ENCODE results near the gene S100A13. TPM values are rescaled to one million over a fixed set of nuclear protein-coding genes. Genes with fewer than 3 reads are reported as not detected.
"Not testable (repeated sequence)": the region's sequence is repeated elsewhere in the genome, so short reads cannot be mapped to it uniquely, and the experiment has no call there.

S100A13 gene
- total RNA-seq, 1 experiment from 2014 or later: 210 TPM

DNA sequence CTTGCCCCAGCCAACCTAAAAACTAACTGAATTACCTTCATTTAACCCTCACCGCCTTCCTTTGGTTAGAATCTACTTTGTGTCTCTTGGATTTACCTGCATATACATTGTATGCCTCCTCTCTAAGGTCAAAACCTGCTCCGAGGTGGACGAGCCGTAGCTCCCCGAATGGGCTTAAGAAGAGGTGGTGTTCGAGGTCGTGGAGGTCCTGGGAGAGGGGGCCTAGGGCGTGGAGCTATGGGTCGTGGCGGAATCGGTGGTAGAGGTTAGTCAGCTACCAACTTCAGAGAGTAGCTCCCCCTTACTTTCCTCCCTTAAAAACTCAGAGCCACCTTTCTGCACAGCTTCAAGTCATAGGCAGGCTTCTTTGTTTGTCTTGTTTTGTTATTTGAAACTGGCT lies 15.8 kb upstream of the S100A13 start:
- H3K27me3 Mint-ChIP-seq (ENCODE audit: insufficient read depth, unreplicated experiment): no peaks in the 10 kb centered on the region
- CTCF ChIA-PET: interaction anchor here (0.6 to 2.7 kb wide), 6 partner anchors 10 to 132 kb away, joined by 3 to 14 read pairs (median 6); no protein-coding TSS in a partner anchor
- intact Hi-C loops (cut with micrococcal nuclease): no loop called here
- no peaks in the 10 kb centered on the region for H3K9me3 Mint-ChIP-seq (ENCODE audit: unreplicated experiment)
- no peak for DNase-seq (ENCODE audit: unreplicated experiment)
- peaks cover 21% of the 10 kb centered on the region for H3K4me1 Mint-ChIP-seq (ENCODE audit: insufficient read depth, unreplicated experiment)
- no peak overlapping the region for H3K27ac Mint-ChIP-seq (ENCODE audit: low read depth, unreplicated experiment)
- H3K4me3 Mint-ChIP-seq (ENCODE audit: unreplicated experiment): no peak overlapping the region
- BruUV-seq (replicated peaks): no TSS peak
- TF ChIP-seq, protein P1, sequence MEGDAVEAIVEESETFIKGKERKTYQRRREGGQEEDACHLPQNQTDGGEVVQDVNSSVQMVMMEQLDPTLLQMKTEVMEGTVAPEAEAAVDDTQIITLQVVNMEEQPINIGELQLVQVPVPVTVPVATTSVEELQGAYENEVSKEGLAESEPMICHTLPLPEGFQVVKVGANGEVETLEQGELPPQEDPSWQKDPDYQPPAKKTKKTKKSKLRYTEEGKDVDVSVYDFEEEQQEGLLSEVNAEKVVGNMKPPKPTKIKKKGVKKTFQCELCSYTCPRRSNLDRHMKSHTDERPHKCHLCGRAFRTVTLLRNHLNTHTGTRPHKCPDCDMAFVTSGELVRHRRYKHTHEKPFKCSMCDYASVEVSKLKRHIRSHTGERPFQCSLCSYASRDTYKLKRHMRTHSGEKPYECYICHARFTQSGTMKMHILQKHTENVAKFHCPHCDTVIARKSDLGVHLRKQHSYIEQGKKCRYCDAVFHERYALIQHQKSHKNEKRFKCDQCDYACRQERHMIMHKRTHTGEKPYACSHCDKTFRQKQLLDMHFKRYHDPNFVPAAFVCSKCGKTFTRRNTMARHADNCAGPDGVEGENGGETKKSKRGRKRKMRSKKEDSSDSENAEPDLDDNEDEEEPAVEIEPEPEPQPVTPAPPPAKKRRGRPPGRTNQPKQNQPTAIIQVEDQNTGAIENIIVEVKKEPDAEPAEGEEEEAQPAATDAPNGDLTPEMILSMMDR (IDR thresholded peaks at IDR 0.05; ENCODE audit: unreplicated experiment): no peak
- peaks cover 96% of the 10 kb centered on the region for H3K36me3 Mint-ChIP-seq (ENCODE audit: insufficient read depth, unreplicated experiment)
- POLR2A ChIA-PET: interaction anchor here (0.5 to 46.1 kb wide), 6 partner anchors 8 to 132 kb away, joined by 3 to 1272 read pairs (median 11); partner anchors contain the start of genes CHTOP, S100A1, S100A13 and S100A14

DNA sequence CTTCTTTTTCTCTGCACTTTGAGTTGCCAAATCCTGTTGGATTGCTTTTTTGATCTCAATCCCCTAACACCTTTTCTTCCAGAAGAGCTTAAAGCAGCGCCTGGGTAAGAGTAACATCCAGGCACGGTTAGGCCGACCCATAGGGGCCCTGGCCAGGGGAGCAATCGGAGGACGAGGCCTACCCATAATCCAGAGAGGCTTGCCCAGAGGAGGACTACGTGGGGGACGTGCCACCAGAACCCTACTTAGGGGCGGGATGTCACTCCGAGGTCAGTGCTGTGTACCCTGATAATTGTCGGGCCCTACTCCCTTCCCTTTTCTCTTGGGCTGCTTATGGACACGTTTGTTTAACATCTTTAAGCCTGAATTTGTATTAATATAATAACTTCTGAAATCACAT lies 14.9 kb upstream of the S100A13 start:
- DNase-seq (ENCODE audit: unreplicated experiment): no peak
- Mint-ChIP-seq H3K36me3 (ENCODE audit: insufficient read depth, unreplicated experiment) (peaks cover 100% of the 10 kb centered on the region), H3K27me3 (ENCODE audit: insufficient read depth, unreplicated experiment) (no peaks in the 10 kb centered on the region), H3K4me1 (ENCODE audit: insufficient read depth, unreplicated experiment) (peaks cover 28% of the 10 kb centered on the region), H3K9me3 (ENCODE audit: unreplicated experiment) (no peaks in the 10 kb centered on the region), H3K27ac (ENCODE audit: low read depth, unreplicated experiment) (peak overlapping the region; percentile 26), H3K4me3 (ENCODE audit: unreplicated experiment) (no peak overlapping the region)
- no TSS peak for BruUV-seq (replicated peaks)
- intact Hi-C loops (cut with micrococcal nuclease): no loop called here
- ChIA-PET CTCF (no interaction called here), POLR2A (interaction anchor here (0.5 to 46.1 kb wide), 6 partner anchors 8 to 93 kb away, joined by 3 to 1272 read pairs (median 38); partner anchors contain the start of genes CHTOP, S100A1, S100A13 and S100A14)
- TF ChIP-seq, protein P1 (IDR thresholded peaks at IDR 0.05; ENCODE audit: unreplicated experiment): no peak

DNA sequence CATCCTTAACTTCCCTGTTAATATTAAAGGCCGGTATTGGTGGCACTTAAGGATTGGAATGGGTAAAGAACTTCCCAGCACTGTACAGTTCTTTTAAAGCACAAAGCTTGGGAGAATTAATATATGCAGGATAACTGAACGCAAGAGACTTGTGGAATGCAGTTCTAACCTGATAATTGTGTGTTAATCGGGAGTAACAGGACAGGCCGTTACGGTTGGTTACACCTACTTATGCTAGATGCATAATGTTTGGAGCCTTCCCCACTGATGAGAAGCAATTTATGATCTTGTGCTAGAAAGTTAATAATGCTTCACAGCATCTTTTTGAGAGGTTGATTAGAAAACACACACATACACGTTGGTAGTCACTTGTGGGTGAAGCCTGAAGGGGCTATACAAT lies 13.6 kb upstream of the S100A13 start:
- Mint-ChIP-seq H3K4me1 (ENCODE audit: insufficient read depth, unreplicated experiment) (peaks cover 33% of the 10 kb centered on the region), H3K36me3 (ENCODE audit: insufficient read depth, unreplicated experiment) (peaks cover 100% of the 10 kb centered on the region), H3K27me3 (ENCODE audit: insufficient read depth, unreplicated experiment) (no peaks in the 10 kb centered on the region), H3K27ac (ENCODE audit: low read depth, unreplicated experiment) (peak overlapping the region; percentile 26), H3K9me3 (ENCODE audit: unreplicated experiment) (no peaks in the 10 kb centered on the region), H3K4me3 (ENCODE audit: unreplicated experiment) (no peak overlapping the region)
- intact Hi-C loops (cut with micrococcal nuclease): no loop called here
- CTCF ChIA-PET: interaction anchor here (0.6 to 4.6 kb wide), 4 partner anchors 12 to 1393 kb away, joined by 3 to 23 read pairs (median 4); no protein-coding TSS in a partner anchor
- POLR2A ChIA-PET: interaction anchor here (2.6 to 46.1 kb wide), 3 partner anchors 9 to 25 kb away, joined by 10 to 1272 read pairs (median 66); partner anchors contain the start of genes S100A1, S100A13, S100A14 and S100A16
- BruUV-seq (replicated peaks): no TSS peak
- DNase-seq (ENCODE audit: unreplicated experiment): no peak
- TF ChIP-seq, protein P1 (IDR thresholded peaks at IDR 0.05; ENCODE audit: unreplicated experiment): no peak

DNA sequence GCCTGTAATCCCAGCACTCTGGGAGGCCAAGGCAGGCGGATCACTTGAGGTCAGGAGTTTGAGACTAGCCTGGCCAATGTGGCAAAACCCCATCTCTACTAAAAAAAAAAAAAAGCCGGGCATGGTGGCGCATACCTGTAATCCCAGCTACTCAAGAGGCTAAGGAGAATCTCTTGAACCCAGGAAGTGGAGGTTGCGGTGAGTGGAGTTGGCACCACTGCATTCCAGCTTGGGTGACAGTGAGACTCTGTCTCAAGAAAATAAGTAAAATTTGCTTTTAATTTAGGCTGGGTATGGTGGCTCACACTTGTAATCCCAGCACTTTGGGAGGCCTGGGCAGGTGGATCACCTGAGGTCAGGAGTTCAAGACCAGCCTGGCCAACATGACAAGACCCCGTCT lies 12.9 kb upstream of the S100A13 start:
- H3K27me3 Mint-ChIP-seq (ENCODE audit: insufficient read depth, unreplicated experiment); BruUV-seq (replicated peaks); H3K4me3 Mint-ChIP-seq (ENCODE audit: unreplicated experiment); H3K9me3 Mint-ChIP-seq (ENCODE audit: unreplicated experiment); DNase-seq (ENCODE audit: unreplicated experiment); H3K27ac Mint-ChIP-seq (ENCODE audit: low read depth, unreplicated experiment); intact Hi-C loops (cut with micrococcal nuclease): not testable (repeated sequence)
- H3K4me1 Mint-ChIP-seq (ENCODE audit: insufficient read depth, unreplicated experiment): peaks cover 28% of the 10 kb centered on the region
- peaks cover 99% of the 10 kb centered on the region for H3K36me3 Mint-ChIP-seq (ENCODE audit: insufficient read depth, unreplicated experiment)
- ChIA-PET CTCF (interaction anchor here (0.6 to 4.6 kb wide), 8 partner anchors 11 to 1393 kb away, joined by 3 to 23 read pairs (median 4); no protein-coding TSS in a partner anchor), POLR2A (interaction anchor here (0.8 to 46.1 kb wide), 4 partner anchors 10 to 25 kb away, joined by 3 to 1272 read pairs (median 38); partner anchors contain the start of genes S100A1, S100A13, S100A14 and S100A16)
